PFSK-1 (cell line): ENCODE data around the gene S100A16.

ENCODE experiments used
- FOXP2 ChIP-seq: optimal IDR thresholded peaks from 2 replicates; pipeline ENCODE3; 2011; ENCODE audit warnings: borderline replicate concordance, control low read depth, inconsistent platforms; ENCODE audit not compliant: insufficient read depth; ENCODE audit errors: extremely low read length, extremely low read depth
- POLR2AphosphoS5 ChIP-seq: IDR thresholded peaks from 2 replicates; pipeline ENCODE4 v1.6.1; 2012; ENCODE audit warnings: low read depth, mild to moderate bottlenecking, control low read depth, low read length, moderate library complexity
- REST ChIP-seq, 2 experiments: IDR thresholded peaks; 2 replicates each; pipeline versions ENCODE4 v1.6.1 to v1.8.0; 2011 to 2012; ENCODE audit warnings: low read depth in 2 of 2, low read length in 2 of 2, control low read depth in 1 of 2, inconsistent platforms in 1 of 2, mild to moderate bottlenecking in 1 of 2, moderate library complexity in 1 of 2; ENCODE audit not compliant: insufficient read depth in 1 of 2
- SIN3A ChIP-seq: IDR thresholded peaks from 2 replicates; pipeline ENCODE4 v1.6.1; 2012; ENCODE audit warnings: mild to moderate bottlenecking, low read length, moderate library complexity, borderline replicate concordance; ENCODE audit not compliant: insufficient read depth
- TAF1 ChIP-seq: IDR thresholded peaks from 2 replicates; pipeline ENCODE4 v1.6.1; 2012; ENCODE audit warnings: low read length, control low read depth, borderline replicate concordance; ENCODE audit not compliant: insufficient read depth

DNA sequence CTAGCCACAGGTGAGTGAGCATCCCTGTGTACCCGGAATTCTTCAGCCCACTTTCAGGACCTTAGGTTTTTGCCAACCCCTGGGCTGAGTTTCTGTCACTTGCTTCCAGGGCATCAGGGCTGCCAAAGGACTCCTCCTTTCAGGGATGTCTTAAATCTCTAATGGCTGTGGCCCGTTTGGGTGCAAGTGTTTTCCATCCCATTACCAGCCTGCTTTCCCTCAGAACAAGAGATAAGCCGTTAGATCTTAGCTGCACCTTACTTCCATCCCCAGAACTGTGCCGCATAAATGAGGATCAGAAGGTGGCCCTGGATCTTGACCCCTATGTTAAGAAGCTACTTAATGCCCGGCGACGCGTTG is 46.2 kb upstream of the S100A16 start:
- no peak for TF ChIP-seq SIN3A
- TF ChIP-seq TAF1: no peak
- no peak for TF ChIP-seq POLR2AphosphoS5
- no peak for TF ChIP-seq REST (IDR thresholded peaks at IDR 0.05; ENCODE audit: insufficient read depth in 1 of 2, low read depth in 2 of 2, low read length in 2 of 2)
- no peak for TF ChIP-seq FOXP2
